CD14-positive monocyte (primary cell): ENCODE measurements around the gene NTM. TPM values are rescaled to one million over a fixed set of nuclear protein-coding genes. Genes with fewer than 3 reads are reported as not detected.

Experiments used
- DNase-seq, 3 donors: peaks; one replicate each; pipeline ENCODE4 v3.0.0-alpha.2; 2011 to 2022
- H2AFZ ChIP-seq: 2 replicates; pipeline ENCODE4 v1.6.0; 2012; ENCODE audit warnings: mild to moderate bottlenecking, low read depth, low read length, inconsistent platforms; ENCODE audit not compliant: insufficient read depth, poor library complexity, severe bottlenecking
- H3K27ac ChIP-seq, 2 donors: 1 replicate in 1 of 2; 2 replicates in 1 of 2; pipeline ENCODE4 v1.5.1; 2012 to 2013; ENCODE audit warnings: low read length in 2 of 2, control low read depth in 1 of 2, inconsistent platforms in 1 of 2, low read depth in 1 of 2, mild to moderate bottlenecking in 1 of 2
- H3K27me3 ChIP-seq, 2 donors: one replicate each; pipeline versions ENCODE4 v1.6.0 to v1.6.1; 2011 to 2013; ENCODE audit warnings: low read length in 2 of 2; ENCODE audit not compliant: control insufficient read depth in 2 of 2, insufficient read depth in 2 of 2
- H3K36me3 ChIP-seq, 2 donors: replicated peaks in 1 of 2; 1 replicate in 1 of 2; 2 replicates in 1 of 2; pipeline versions ENCODE4 v1.5.1 to v1.6.1; 2012 to 2013; ENCODE audit warnings: low read length in 2 of 2, control low read depth in 1 of 2, inconsistent platforms in 1 of 2, mild to moderate bottlenecking in 1 of 2; ENCODE audit not compliant: insufficient read depth in 2 of 2, control insufficient read depth in 1 of 2
- H3K4me1 ChIP-seq, 2 donors: 1 replicate in 1 of 2; 2 replicates in 1 of 2; pipeline versions ENCODE4 v1.5.1 to v1.6.1; 2012 to 2013; ENCODE audit warnings: low read length in 2 of 2, control low read depth in 1 of 2, inconsistent platforms in 1 of 2, mild to moderate bottlenecking in 1 of 2, moderate library complexity in 1 of 2; ENCODE audit not compliant: insufficient read depth in 2 of 2, control insufficient read depth in 1 of 2
- H3K4me2 ChIP-seq: replicated peaks from 2 replicates; pipeline ENCODE3; 2012; ENCODE audit warnings: low read length, moderate library complexity, mild to moderate bottlenecking; ENCODE audit not compliant: poor library complexity, severe bottlenecking; ENCODE audit errors: extremely low read depth
- H3K4me3 ChIP-seq, 3 experiments: fragments of 200-600 bp in 1 of 3; sonication (generic) in 1 of 3; replicated peaks in 1 of 3; 1 replicate in 2 of 3; 2 replicates in 1 of 3; pipeline ENCODE4 v1.5.1; 2011 to 2013; ENCODE audit warnings: low read length in 3 of 3, mild to moderate bottlenecking in 3 of 3, control low read depth in 2 of 3, low read depth in 2 of 3, inconsistent platforms in 1 of 3, moderate library complexity in 1 of 3
- H3K79me2 ChIP-seq: 2 replicates; pipeline ENCODE4 v1.6.0; 2012; ENCODE audit warnings: mild to moderate bottlenecking, control low read depth, inconsistent platforms, low read length, moderate library complexity; ENCODE audit not compliant: insufficient read depth
- H3K9ac ChIP-seq: 2 replicates; pipeline ENCODE4 v1.6.0; 2017; ENCODE audit warnings: low read length, mild to moderate bottlenecking; ENCODE audit not compliant: insufficient read depth, poor library complexity, severe bottlenecking
- H3K9me3 ChIP-seq, 2 donors: replicated peaks in 1 of 2; 1 replicate in 1 of 2; 2 replicates in 1 of 2; pipeline versions ENCODE4 v1.5.1 to v1.6.1; 2012 to 2013; ENCODE audit warnings: low read length in 2 of 2, control low read depth in 1 of 2; ENCODE audit not compliant: control insufficient read depth in 1 of 2, insufficient read depth in 1 of 2
- H4K20me1 ChIP-seq: 2 replicates; pipeline ENCODE4 v1.6.0; 2012; ENCODE audit warnings: mild to moderate bottlenecking, low read length, control low read depth, moderate library complexity; ENCODE audit not compliant: insufficient read depth
- H3K27ac Mint-ChIP-seq, 7 donors: one replicate each; pipeline ENCODE4 v1.8.0; 2020; ENCODE audit warnings: mild to moderate bottlenecking in 7 of 7, mixed read lengths in 7 of 7, moderate library complexity in 6 of 7, inconsistent platforms in 2 of 7
- H3K27me3 Mint-ChIP-seq, 3 donors: one replicate each; pipeline ENCODE4 v1.8.0; 2021 to 2022; ENCODE audit warnings: low read depth in 3 of 3, mild to moderate bottlenecking in 3 of 3, mixed read lengths in 3 of 3, moderate library complexity in 3 of 3, inconsistent platforms in 1 of 3
- H3K36me3 Mint-ChIP-seq, 2 donors: one replicate each; pipeline ENCODE4 v1.8.0; 2020; ENCODE audit warnings: mixed read lengths in 2 of 2, inconsistent platforms in 1 of 2, mild to moderate bottlenecking in 1 of 2
- H3K4me1 Mint-ChIP-seq: one replicate; pipeline ENCODE4 v1.8.0; 2020; ENCODE audit warnings: mild to moderate bottlenecking, mixed read lengths
- H3K4me3 Mint-ChIP-seq, 2 donors: one replicate each; pipeline ENCODE4 v1.8.0; 2020; ENCODE audit warnings: mild to moderate bottlenecking in 2 of 2, mixed read lengths in 2 of 2, moderate library complexity in 1 of 2
- H3K9me3 Mint-ChIP-seq, 7 donors: one replicate each; pipeline ENCODE4 v1.8.0; 2020 to 2022; ENCODE audit warnings: mixed read lengths in 7 of 7, mild to moderate bottlenecking in 6 of 7, moderate library complexity in 6 of 7, inconsistent platforms in 2 of 7
- WGBS: methylation state at CpG from one replicate; pipeline ENCODE4 v1.1.5; 2013; ENCODE audit warnings: missing lambda C conversion rate; ENCODE audit not compliant: insufficient coverage; 5-methylcytosine and 5-hydroxymethylcytosine counted together
- intact Hi-C, 2 donors: fragments of 100-400 bp; cut with micrococcal nuclease; formaldehyde crosslinking; loops; one replicate each; pipeline versions ENCODE4 v1.15.0 to v1.15.1; 2023
- polyA plus RNA-seq, 3 donors: library from polyadenylated mRNA; depleted of rRNA in 1 of 3; unstranded in 2 of 3; stranded (reverse) in 1 of 3; fragments of 300-500 nt in 2 of 3; fragments of >200 nt in 1 of 3; fragmentation: Illumina TruSeq in 2 of 3; gene quantifications; 1 replicate in 2 of 3; 2 replicates in 1 of 3; pipeline ENCODE4 v1.2.3, GENCODE V29; 2012 to 2021
- TF ChIP-seq, protein P1 (sequence below): fragments of 200-600 bp; IDR thresholded peaks from one replicate; pipeline ENCODE4 v1.8.0; 2022; ENCODE audit warnings: antibody characterized with exemption, mild to moderate bottlenecking

Gene NTM
- polyA plus RNA-seq, 3 donors: not detected

DNA sequence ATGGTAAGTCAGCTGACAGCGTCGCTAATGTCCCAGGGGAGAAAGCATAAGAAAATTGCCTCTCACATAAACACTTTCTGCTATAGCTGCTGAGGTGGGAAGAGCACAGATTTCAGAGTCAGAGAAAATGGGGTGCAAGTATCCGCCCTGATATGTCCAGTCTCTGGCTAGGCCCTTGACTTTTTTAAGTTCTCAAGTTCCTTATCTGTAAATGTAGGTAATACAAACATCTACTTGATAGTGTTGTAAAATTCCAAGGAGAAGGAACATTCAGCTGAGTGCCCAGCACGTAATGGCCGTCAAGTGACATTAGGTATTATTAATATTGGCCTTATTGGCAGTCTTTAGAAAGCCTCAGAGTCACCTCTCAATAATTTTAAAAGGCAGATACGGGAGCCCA lies 143.6 kb downstream of the NTM start:
- H3K27me3 ChIP-seq: no peaks in the 10 kb centered on the region
- no peak overlapping the region for H3K4me2 ChIP-seq
- H3K9ac ChIP-seq: no peak overlapping the region
- H2AFZ ChIP-seq: no peak overlapping the region
- Mint-ChIP-seq H3K27me3 (peaks cover 2 to 7% (median 5%) of the 10 kb centered on the region in 3 donors), H3K4me3 (no peak overlapping the region), H3K9me3 (peaks cover 0 to 1% (median 0%) of the 10 kb centered on the region in 7 donors), H3K36me3 (no peaks in the 10 kb centered on the region), H3K27ac (no peak overlapping the region), H3K4me1 (no peaks in the 10 kb centered on the region)
- H3K4me1 ChIP-seq: no peaks in the 10 kb centered on the region
- TF ChIP-seq, protein P1, sequence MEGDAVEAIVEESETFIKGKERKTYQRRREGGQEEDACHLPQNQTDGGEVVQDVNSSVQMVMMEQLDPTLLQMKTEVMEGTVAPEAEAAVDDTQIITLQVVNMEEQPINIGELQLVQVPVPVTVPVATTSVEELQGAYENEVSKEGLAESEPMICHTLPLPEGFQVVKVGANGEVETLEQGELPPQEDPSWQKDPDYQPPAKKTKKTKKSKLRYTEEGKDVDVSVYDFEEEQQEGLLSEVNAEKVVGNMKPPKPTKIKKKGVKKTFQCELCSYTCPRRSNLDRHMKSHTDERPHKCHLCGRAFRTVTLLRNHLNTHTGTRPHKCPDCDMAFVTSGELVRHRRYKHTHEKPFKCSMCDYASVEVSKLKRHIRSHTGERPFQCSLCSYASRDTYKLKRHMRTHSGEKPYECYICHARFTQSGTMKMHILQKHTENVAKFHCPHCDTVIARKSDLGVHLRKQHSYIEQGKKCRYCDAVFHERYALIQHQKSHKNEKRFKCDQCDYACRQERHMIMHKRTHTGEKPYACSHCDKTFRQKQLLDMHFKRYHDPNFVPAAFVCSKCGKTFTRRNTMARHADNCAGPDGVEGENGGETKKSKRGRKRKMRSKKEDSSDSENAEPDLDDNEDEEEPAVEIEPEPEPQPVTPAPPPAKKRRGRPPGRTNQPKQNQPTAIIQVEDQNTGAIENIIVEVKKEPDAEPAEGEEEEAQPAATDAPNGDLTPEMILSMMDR: no peak
- no peak overlapping the region for H3K27ac ChIP-seq
- no peaks in the 10 kb centered on the region for H3K9me3 ChIP-seq
- no peak overlapping the region for H3K4me3 ChIP-seq
- WGBS: no CpG with 5 or more reads among the region's 6 CpGs
- intact Hi-C loops: no loop called here
- no peak for DNase-seq
- no peaks in the 10 kb centered on the region for H4K20me1 ChIP-seq
- H3K79me2 ChIP-seq: no peaks in the 10 kb centered on the region
- H3K36me3 ChIP-seq: no peaks in the 10 kb centered on the region

DNA sequence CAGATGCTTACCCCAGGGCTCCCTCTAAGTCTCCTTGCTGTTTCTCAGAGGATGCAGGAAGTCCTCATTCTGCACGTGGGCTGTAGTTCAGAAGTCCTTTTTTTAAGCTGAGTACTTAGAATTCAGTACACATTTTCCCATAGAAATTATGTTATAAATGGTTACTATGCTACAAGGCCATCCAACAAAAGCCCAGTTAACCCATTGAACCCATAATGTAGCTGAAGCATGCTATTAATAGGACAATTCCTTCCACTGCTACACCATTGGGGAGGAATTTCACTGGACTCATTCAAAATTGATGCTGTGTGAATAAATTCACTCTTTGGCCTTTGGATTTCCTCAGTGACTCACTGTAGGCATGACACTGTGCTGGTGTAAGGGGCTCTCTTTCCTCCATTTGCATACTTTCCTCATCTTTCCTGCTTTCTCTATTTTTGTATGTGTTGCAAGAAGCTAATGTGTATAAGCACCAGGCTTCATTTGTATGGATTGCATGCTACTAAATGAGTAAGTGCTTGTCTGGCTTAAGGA lies 148.0 kb downstream of the NTM start:
- Histone ChIP-seq H3K79me2 (no peaks in the 10 kb centered on the region), H3K4me3 (no peak overlapping the region), H3K9ac (no peak overlapping the region), H3K9me3 (no peaks in the 10 kb centered on the region), H3K27ac (no peak overlapping the region), H2AFZ (no peak overlapping the region), H3K4me2 (no peak overlapping the region), H4K20me1 (no peaks in the 10 kb centered on the region), H3K27me3 (no peaks in the 10 kb centered on the region), H3K36me3 (no peaks in the 10 kb centered on the region), H3K4me1 (no peaks in the 10 kb centered on the region)
- intact Hi-C loops: no loop called here
- WGBS: no CpG with 5 or more reads among the region's 1 CpG
- Mint-ChIP-seq H3K4me3 (no peak overlapping the region), H3K36me3 (no peaks in the 10 kb centered on the region), H3K27me3 (peaks cover 1 to 5% (median 2%) of the 10 kb centered on the region in 3 donors), H3K9me3 (peaks cover 0 to 3% (median 2%) of the 10 kb centered on the region in 7 donors), H3K4me1 (no peaks in the 10 kb centered on the region), H3K27ac (no peak overlapping the region)
- TF ChIP-seq, protein P1: no peak
- no peak for DNase-seq
